ENCODE results near the gene ACAA2. TPM values are rescaled to one million over a fixed set of nuclear protein-coding genes. Genes with fewer than 3 reads are reported as not detected.

The ACAA2 gene
- total and polyA plus RNA-seq, 2 of the 8 experiments (the other 6 are each of a cell fraction or from before 2014, with no cell fraction given) = 63.4 to 151 TPM

GRCh38 chr18:49761771-49762170, 51.6 kb downstream of the ACAA2 start:
- Histone ChIP-seq H2BK12ac (ENCODE audit: low read depth, low read length) (no peak overlapping the region; the same call in 1 of the 2 replicates), H3K27ac (ENCODE audit: low read depth, low read length) (no peak overlapping the region), H4K20me1 (replicated peaks in 1 of 2; ENCODE audit: control insufficient read depth in 1 of 2, insufficient read depth in 2 of 2, low read length in 2 of 2) (no peaks in the 10 kb centered on the region), H4K91ac (replicated peaks; ENCODE audit: insufficient read length, low read length) (no peak overlapping the region), H3K4me2 (ENCODE audit: insufficient read depth in 1 of 2, low read depth in 2 of 2, low read length in 2 of 2) (no peak overlapping the region), H3K18ac (ENCODE audit: extremely low read depth, low read length) (no peak overlapping the region), H3K4me1 (replicated peaks in 1 of 4; ENCODE audit: control insufficient read depth in 3 of 4, insufficient read depth in 4 of 4, low read length in 3 of 4) (peaks cover 0 to 14% (median 2%) of the 10 kb centered on the region in 4 experiments; a peak in 4 of 7 replicates), H3K9me3 (ENCODE audit: insufficient read depth in 2 of 2, low read depth in 1 of 2, low read length in 1 of 2) (no peaks in the 10 kb centered on the region), H3K79me2 (ENCODE audit: control insufficient read depth in 1 of 2, insufficient read depth in 2 of 2, low read length in 2 of 2) (no peaks in the 10 kb centered on the region), H2AFZ (ENCODE audit: low read length) (no peak overlapping the region), H3K4me3 (ENCODE audit: extremely low read depth in 1 of 4, insufficient read depth in 2 of 4, low read depth in 3 of 4, low read length in 4 of 4) (no peak overlapping the region), H3K4ac (replicated peaks; ENCODE audit: insufficient read length, low read depth, low read length) (no peak overlapping the region), H3K23me2 (ENCODE audit: low read depth, low read length) (peaks cover 2% of the 10 kb centered on the region; the same call in 1 of the 2 replicates), H2BK120ac (replicated peaks; ENCODE audit: low read depth, low read length) (no peak overlapping the region), H2BK5ac (ENCODE audit: low read depth, low read length) (no peak overlapping the region), H3K56ac (replicated peaks; ENCODE audit: insufficient read length, low read depth, low read length) (no peak overlapping the region), H3K27me3 (replicated peaks in 1 of 4; ENCODE audit: control insufficient read depth in 3 of 4, extremely low read depth in 1 of 4, insufficient read depth in 3 of 4, low read length in 3 of 4) (no peaks in the 10 kb centered on the region), H2BK20ac (ENCODE audit: low read length) (no peak overlapping the region; the same call in 1 of the 2 replicates), H3K23ac (ENCODE audit: insufficient read length) (no peak overlapping the region), H3K79me1 (ENCODE audit: low read depth, low read length) (no peaks in the 10 kb centered on the region), H4K5ac (ENCODE audit: insufficient read length, low read depth, low read length) (no peak overlapping the region), H2BK15ac (ENCODE audit: low read length) (no peak overlapping the region), H3K9ac (replicated peaks in 1 of 4; ENCODE audit: extremely low read depth in 1 of 4, low read depth in 3 of 4, low read length in 3 of 4) (no peak overlapping the region), H3K14ac (ENCODE audit: insufficient read length) (no peak overlapping the region), H3K36me3 (ENCODE audit: control insufficient read depth in 2 of 4, insufficient read depth in 4 of 4, low read length in 3 of 4) (no peaks in the 10 kb centered on the region), H4K8ac (ENCODE audit: extremely low read depth, insufficient read depth, low read length) (no peak overlapping the region), H2AK5ac (ENCODE audit: low read depth, low read length) (no peak overlapping the region)
- FAIRE-seq (no peak), DNase-seq (ENCODE audit: low read depth in 1 of 2, low spot score in 2 of 2) (no peak)
- POLR2A ChIA-PET (ENCODE audit: partially characterized antibody) = no interaction called here
- 86% methylated on average over 8 of the region's 10 CpGs; no CpG with 5 or more reads in 1 of the 2 experiments for WGBS, 2 experiments (ENCODE audit: extremely low coverage in 1 of 2, insufficient coverage in 1 of 2, insufficient read length in 1 of 2, insufficient replicate concordance in 2 of 2, low coverage in 1 of 2, low lambda C conversion rate in 2 of 2, missing lambda C conversion rate in 1 of 2)
- CTCF ChIA-PET (ENCODE audit: partially characterized antibody) = interaction anchor here (0.9 to 3.2 kb wide), 4 partner anchors 23 to 96 kb away, joined by 3 to 19 read pairs (median 6); no protein-coding TSS in a partner anchor
- TF ChIP-seq POU5F1 (IDR thresholded peaks at IDR 0.05; ENCODE audit: low read depth, low read length) (no peak), RAD21 (IDR thresholded peaks at IDR 0.05 in 1 of 2, conservative IDR thresholded peaks at IDR 0.05 in 1 of 2; ENCODE audit: low read depth in 2 of 2, low read length in 2 of 2) (no peak), JUND (IDR thresholded peaks at IDR 0.05; ENCODE audit: low read length) (no peak), POLR2AphosphoS5 (IDR thresholded peaks at IDR 0.05; ENCODE audit: low read depth, low read length) (no peak), RBBP5 (IDR thresholded peaks at IDR 0.05; ENCODE audit: borderline replicate concordance, low read depth, low read length) (no peak), JUN (IDR thresholded peaks at IDR 0.05; ENCODE audit: low read depth, low read length) (no peak), GTF2F1 (IDR thresholded peaks at IDR 0.05; ENCODE audit: borderline replicate concordance, low read depth, low read length) (no peak), PHF8 (conservative IDR thresholded peaks at IDR 0.05; ENCODE audit: low read depth, low read length) (no peak)
